Cardiac muscle cell (in vitro differentiated cells and primary cell): ENCODE data around the gene ASGR2. TPM values are rescaled to one million over a fixed set of nuclear protein-coding genes. Genes with fewer than 3 reads are reported as not detected.
"Not testable (repeated sequence)": the region's sequence is repeated elsewhere in the genome, so short reads cannot be mapped to it uniquely, and the experiment has no call there.

Experiments
- DNase-seq, 2 donors: peaks; one replicate each; pipeline versions ENCODE4 v3.0.0 to v3.0.0-alpha.2; 2010 to 2017; ENCODE audit warnings: low read depth in 1 of 2, low spot score in 1 of 2
- H3K27ac ChIP-seq: fragments of 200-600 bp; sonication (generic); 2 replicates; pipeline ENCODE4 v1.5.1; 2016
- H3K27me3 ChIP-seq: fragments of 200-600 bp; sonication (generic); 2 replicates; pipeline ENCODE4 v1.6.0; 2016; ENCODE audit warnings: control low read depth
- H3K36me3 ChIP-seq: fragments of 200-600 bp; sonication (generic); 2 replicates; pipeline ENCODE4 v1.5.1; 2016; ENCODE audit warnings: control low read depth
- H3K4me1 ChIP-seq: fragments of 200-600 bp; sonication (generic); 2 replicates; pipeline ENCODE4 v1.8.1; 2017; ENCODE audit warnings: low read depth, mild to moderate bottlenecking, mixed run types
- H3K4me3 ChIP-seq: fragments of 200-600 bp; sonication (generic); 2 replicates; pipeline ENCODE4 v1.5.1; 2016; ENCODE audit warnings: mild to moderate bottlenecking
- H3K9me3 ChIP-seq: fragments of 200-600 bp; sonication (generic); 2 replicates; pipeline ENCODE4 v1.5.1; 2017; ENCODE audit warnings: low read depth, mild to moderate bottlenecking, control low read depth
- CTCF ChIP-seq: IDR thresholded peaks from 2 replicates; pipeline ENCODE4 v1.5.1; 2012; ENCODE audit warnings: low read depth, mild to moderate bottlenecking, low read length
- polyA plus RNA-seq: library from polyadenylated mRNA; unstranded; fragments of >200 nt; fragmentation: Nextera tagmentation; extraction: Ambion mirVana; gene quantifications from 2 replicates; pipeline ENCODE4 v1.2.1, GENCODE V29; 2016
- total RNA-seq: library from RNA; depleted of rRNA; stranded (reverse); fragments of >200 nt; gene quantifications from 2 replicates; pipeline ENCODE4 v1.2.3, GENCODE V29; 2016

The ASGR2 gene
- total and polyA plus RNA-seq, 2 experiments from 2014 or later, result 0.10 TPM; not detected in 1

DNA sequence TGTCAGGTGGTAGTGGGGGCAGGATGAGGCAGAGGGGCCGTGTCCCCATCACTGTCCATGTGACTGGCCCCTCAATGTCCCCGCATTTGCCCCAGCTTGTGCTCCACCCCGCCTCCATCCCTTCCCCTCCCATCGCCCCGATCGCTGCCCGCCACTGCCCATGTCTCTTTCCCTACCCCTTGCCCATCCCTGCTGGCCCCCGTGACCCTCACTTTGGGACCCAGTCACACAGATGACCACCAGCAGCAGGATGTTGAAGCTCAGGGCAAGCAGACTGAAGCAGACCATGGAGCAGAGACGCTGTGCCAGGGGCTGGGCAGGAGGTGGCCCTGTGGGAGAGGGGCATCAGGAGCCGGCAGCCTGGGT lies 6.1 kb downstream of the ASGR2 start:
- DNase-seq, result no peak

DNA sequence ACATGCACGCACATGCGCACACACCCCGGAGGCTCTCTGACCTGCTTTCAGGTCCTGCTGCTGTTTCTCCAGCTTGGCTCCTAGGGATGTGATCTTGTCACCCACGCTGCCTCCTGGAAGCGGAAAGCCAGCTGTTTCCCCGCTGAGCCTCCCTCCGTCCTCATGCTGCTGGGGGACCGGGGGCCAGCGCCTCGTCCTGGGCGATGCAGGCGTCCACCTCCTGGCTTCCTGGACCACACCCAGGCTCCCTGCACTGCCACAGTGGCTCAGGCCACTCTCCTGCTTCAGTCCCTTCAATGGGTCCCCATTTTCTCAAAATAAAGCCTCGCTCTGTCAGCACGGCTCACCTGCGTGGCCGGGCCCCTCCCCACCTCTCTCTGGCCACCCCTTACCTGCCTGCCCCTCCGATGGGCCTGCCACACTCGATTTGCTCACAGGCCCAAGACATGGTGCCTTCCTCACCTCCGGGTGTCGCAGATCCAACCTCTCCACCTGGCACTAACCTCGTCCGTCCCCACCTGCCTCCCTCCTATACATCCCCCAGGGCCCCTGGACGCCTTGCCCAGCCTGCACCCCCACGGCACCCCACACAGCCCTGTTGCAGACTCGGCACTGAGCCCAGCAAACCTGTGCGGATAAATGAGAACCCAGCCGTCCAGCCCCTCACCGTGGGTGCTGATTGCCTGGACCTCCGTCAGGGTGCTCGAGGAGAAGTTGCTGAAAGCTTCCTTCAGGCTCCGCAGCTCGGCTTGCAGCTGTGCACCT lies 6.6 kb downstream of the ASGR2 start:
- H3K36me3 ChIP-seq, result no peaks in the 10 kb centered on the region

More for the DNA sequence above, 6.1 kb downstream of the ASGR2 start:
- H3K27me3 ChIP-seq, result no peaks in the 10 kb centered on the region
- TF ChIP-seq CTCF, result no peak
- no peaks in the 10 kb centered on the region for H3K36me3 ChIP-seq
- H3K27ac ChIP-seq, result no peak overlapping the region
- no peak overlapping the region for H3K4me3 ChIP-seq
- H3K4me1 ChIP-seq, result no peaks in the 10 kb centered on the region
- no peaks in the 10 kb centered on the region for H3K9me3 ChIP-seq

GRCh38 chr17:7107012-7107754 lies 7.4 kb downstream of the ASGR2 start:
- DNase-seq, result no peak
- TF ChIP-seq CTCF, result no peak
- Histone ChIP-seq H3K9me3 (no peaks in the 10 kb centered on the region), H3K4me1 (no peaks in the 10 kb centered on the region), H3K27ac (no peak overlapping the region), H3K36me3 (no peaks in the 10 kb centered on the region), H3K4me3 (no peak overlapping the region), H3K27me3 (no peaks in the 10 kb centered on the region)

More for the DNA sequence above, 6.6 kb downstream of the ASGR2 start:
- Histone ChIP-seq H3K4me1 (no peaks in the 10 kb centered on the region), H3K27me3 (no peaks in the 10 kb centered on the region), H3K9me3 (no peaks in the 10 kb centered on the region), H3K27ac (no peak overlapping the region), H3K4me3 (no peak overlapping the region)
- DNase-seq, result no peak
- TF ChIP-seq CTCF, result no peak

GRCh38 chr17:7102421-7102820 lies 12.2 kb downstream of the ASGR2 start:
- no peaks in the 10 kb centered on the region for H3K27me3 ChIP-seq
- no peaks in the 10 kb centered on the region for H3K9me3 ChIP-seq
- H3K4me1 ChIP-seq, result no peaks in the 10 kb centered on the region
- TF ChIP-seq CTCF, result no peak
- H3K4me3 ChIP-seq, result no peak overlapping the region
- DNase-seq, result no peak
- no peak overlapping the region for H3K27ac ChIP-seq
- no peaks in the 10 kb centered on the region for H3K36me3 ChIP-seq

- DNase-seq, result no peak
- no peak for TF ChIP-seq CTCF
- Histone ChIP-seq H3K4me1 (no peaks in the 10 kb centered on the region), H3K27ac (no peak overlapping the region), H3K27me3 (no peaks in the 10 kb centered on the region), H3K9me3 (no peaks in the 10 kb centered on the region), H3K4me3 (no peak overlapping the region), H3K36me3 (no peaks in the 10 kb centered on the region)
These were observed 13.1 kb downstream of the ASGR2 start for GRCh38 chr17:7101531-7101930.

GRCh38 chr17:7100641-7101379 lies 13.8 kb downstream of the ASGR2 start:
- H3K4me1 ChIP-seq, H3K36me3 ChIP-seq, H3K27me3 ChIP-seq, H3K27ac ChIP-seq, H3K9me3 ChIP-seq, H3K4me3 ChIP-seq, DNase-seq: not testable (repeated sequence)
